Testis (tissue), 3 donors: ENCODE measurements around the gene CACNA1C. TPM values are rescaled to one million over a fixed set of nuclear protein-coding genes. Genes with fewer than 3 reads are reported as not detected.

Experiments
- DNase-seq: peaks from one replicate; pipeline ENCODE4 v3.0.0-alpha.2; 2019
- H3K27ac ChIP-seq, 2 donors: fragments of 200-600 bp; sonication (generic); one replicate each; pipeline ENCODE4 v1.5.1; 2019
- H3K27me3 ChIP-seq: fragments of 200-600 bp; sonication (generic); one replicate; pipeline ENCODE4 v1.5.1; 2019
- H3K36me3 ChIP-seq: fragments of 200-600 bp; sonication (generic); one replicate; pipeline ENCODE4 v1.5.1; 2017; ENCODE audit warnings: low read depth; ENCODE audit errors: missing control alignments
- H3K4me1 ChIP-seq: fragments of 200-600 bp; sonication (generic); one replicate; pipeline ENCODE4 v1.5.1; 2019
- H3K4me3 ChIP-seq, 2 donors: fragments of 200-600 bp; sonication (generic); one replicate each; pipeline ENCODE4 v1.5.1; 2017 to 2019
- H3K9me3 ChIP-seq: fragments of 200-600 bp; sonication (generic); one replicate; pipeline ENCODE4 v1.5.1; 2017
- CTCF ChIP-seq, 3 experiments: fragments of 450-650 bp in 2 of 3; fragments of 200-600 bp in 1 of 3; sonication (generic) in 1 of 3; IDR thresholded peaks; one replicate each; pipeline ENCODE4 v1.5.1; 2016 to 2019; ENCODE audit warnings: antibody characterized with exemption in 3 of 3, mild to moderate bottlenecking in 2 of 3, moderate library complexity in 1 of 3
- POLR2A ChIP-seq: fragments of 450-650 bp; IDR thresholded peaks from one replicate; pipeline ENCODE4 v1.6.1; 2017; ENCODE audit warnings: antibody characterized with exemption, mild to moderate bottlenecking, moderate library complexity
- WGBS, 2 donors: methylation state at CpG; one replicate each; pipeline ENCODE4 v1.1.5; 2018; 5-methylcytosine and 5-hydroxymethylcytosine counted together
- intact Hi-C: fragments of 100-400 bp; cut with DNase I; formaldehyde crosslinking; loops from one replicate; pipeline ENCODE4 v1.15.1; 2023; ENCODE audit warnings: low total_unique reads
- polyA plus RNA-seq: library from polyadenylated mRNA; stranded (reverse); fragments of 350-450 nt; fragmentation: Illumina TruSeq; extraction: RNeasy Lipid Tissue Mini Kit (QIAGEN cat#74804); gene quantifications from one replicate; pipeline ENCODE4 v1.2.3, GENCODE V29; 2014; ENCODE audit warnings: low read depth, low replicate concordance; ENCODE audit not compliant: insufficient read depth
- total RNA-seq, 2 donors: library from RNA; depleted of rRNA; stranded (reverse); fragments of >200 nt; gene quantifications; one replicate each; pipeline ENCODE4 v1.2.3, GENCODE V29; 2016

Gene CACNA1C
- total and polyA plus RNA-seq, 3 donors from 2014 or later: 20.3 to 36.8 (median 32.0) TPM

GRCh38 chr12:2242216-2242615 lies 189.4 kb downstream of the CACNA1C start:
- WGBS, 2 donors: 90 to 92% methylated on average over 5 of the region's 5 CpGs
- Histone ChIP-seq H3K4me1 (no peaks in the 10 kb centered on the region), H3K9me3 (no peaks in the 10 kb centered on the region), H3K27me3 (no peaks in the 10 kb centered on the region), H3K4me3 (no peak overlapping the region), H3K36me3 (no peaks in the 10 kb centered on the region), H3K27ac (no peak overlapping the region)
- no peak for DNase-seq
- TF ChIP-seq CTCF (IDR thresholded peaks at IDR 0.05): no peak
- TF ChIP-seq POLR2A: no peak
- intact Hi-C loops: no loop called here

DNA sequence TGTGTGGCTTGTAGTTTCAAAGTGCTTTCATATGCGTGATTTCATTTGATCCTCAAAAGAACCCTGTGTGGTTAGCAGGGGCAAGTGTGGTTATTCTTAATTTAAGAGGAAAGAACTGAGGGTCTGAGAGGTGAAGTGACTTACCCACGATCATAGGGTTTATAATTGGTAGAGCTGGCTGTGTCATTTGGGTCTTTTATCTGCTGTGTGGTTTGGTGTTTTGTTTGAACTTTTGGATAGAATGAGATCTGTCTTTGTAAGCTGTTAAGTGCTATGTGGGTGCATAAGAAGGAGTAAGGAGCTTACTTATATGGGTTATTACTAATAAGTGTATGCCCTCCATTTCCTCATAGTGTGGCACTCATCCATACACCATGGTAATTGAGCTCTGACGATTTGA lies 190.0 kb downstream of the CACNA1C start:
- DNase-seq: no peak
- H3K36me3 ChIP-seq: no peaks in the 10 kb centered on the region
- TF ChIP-seq CTCF (IDR thresholded peaks at IDR 0.05) (no peak), POLR2A (no peak)
- 95 to 97% methylated on average over 3 of the region's 3 CpGs for WGBS, 2 donors
- H3K4me3 ChIP-seq: no peak overlapping the region
- no peaks in the 10 kb centered on the region for H3K9me3 ChIP-seq
- intact Hi-C loops: no loop called here
- no peak overlapping the region for H3K27ac ChIP-seq
- H3K4me1 ChIP-seq: no peaks in the 10 kb centered on the region
- no peaks in the 10 kb centered on the region for H3K27me3 ChIP-seq

DNA sequence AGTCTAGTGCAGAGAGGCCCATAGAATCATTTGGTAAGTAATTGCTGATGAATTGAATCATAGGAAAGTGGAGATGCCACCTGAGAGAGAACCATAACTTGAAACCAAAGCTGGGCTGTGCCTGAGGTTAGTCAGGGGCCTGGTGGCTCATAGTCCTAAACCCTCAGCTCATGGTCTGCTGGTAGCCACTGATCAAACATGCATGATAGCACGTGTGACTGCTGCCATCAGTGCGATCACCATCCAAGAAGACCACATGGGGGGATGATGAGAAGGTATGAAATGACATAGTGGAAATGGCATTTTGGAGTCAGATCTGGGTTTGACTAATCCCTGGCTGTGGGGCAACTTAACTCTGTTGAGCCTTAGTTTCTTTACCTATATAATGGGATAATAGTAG lies 190.5 kb downstream of the CACNA1C start:
- Histone ChIP-seq H3K4me1 (no peaks in the 10 kb centered on the region), H3K27ac (no peak overlapping the region), H3K36me3 (no peaks in the 10 kb centered on the region), H3K27me3 (no peaks in the 10 kb centered on the region), H3K9me3 (no peaks in the 10 kb centered on the region), H3K4me3 (no peak overlapping the region)
- TF ChIP-seq CTCF (IDR thresholded peaks at IDR 0.05): no peak
- no peak for TF ChIP-seq POLR2A
- 90 to 91% methylated on average over 2 of the region's 2 CpGs for WGBS, 2 donors
- no peak for DNase-seq
- intact Hi-C loops: no loop called here

DNA sequence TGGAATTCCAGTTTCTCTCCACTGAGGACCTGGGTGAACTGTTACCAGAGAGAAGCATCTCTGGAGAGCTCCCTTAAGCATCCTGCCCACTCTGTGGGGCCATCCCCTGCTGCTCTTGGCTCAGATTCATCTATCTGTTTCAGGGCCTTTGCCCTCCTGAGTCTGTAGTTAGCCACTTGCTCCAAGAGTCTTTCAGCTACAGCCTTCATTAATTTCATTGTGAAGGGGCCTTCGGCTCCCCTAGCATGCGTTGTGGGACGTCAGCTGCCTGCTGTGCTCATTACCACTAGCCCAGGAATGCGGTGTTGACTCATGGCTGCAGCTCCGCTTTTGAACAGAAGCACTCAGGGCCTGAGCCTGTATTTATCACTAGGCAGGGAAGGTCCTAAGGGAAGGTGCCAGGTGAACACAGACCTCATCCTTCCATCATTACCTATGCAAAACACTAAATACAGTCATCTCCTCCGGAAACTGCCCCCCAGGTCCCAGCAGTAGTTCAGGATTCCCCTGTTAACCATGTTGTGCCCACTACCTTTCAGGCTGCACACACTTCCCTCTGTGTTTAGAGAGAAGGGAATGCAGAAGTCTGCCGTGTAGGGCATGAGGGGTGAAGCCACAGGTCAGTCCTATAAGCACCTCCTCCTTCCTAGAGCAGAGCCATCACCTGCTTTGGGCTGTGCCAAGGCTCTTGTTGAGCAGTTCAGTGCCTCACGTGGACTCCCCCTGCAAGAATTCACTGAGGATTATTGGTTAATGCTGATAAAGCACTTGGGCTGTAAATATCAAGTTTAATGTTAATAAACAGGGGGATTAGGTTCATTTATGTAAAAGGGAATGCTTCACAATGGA lies 191.4 kb downstream of the CACNA1C start:
- TF ChIP-seq POLR2A (no peak), CTCF (IDR thresholded peaks at IDR 0.05) (no peak)
- H3K27ac ChIP-seq: no peak overlapping the region
- H3K4me1 ChIP-seq: no peaks in the 10 kb centered on the region
- H3K9me3 ChIP-seq: no peaks in the 10 kb centered on the region
- DNase-seq: no peak
- no peak overlapping the region for H3K4me3 ChIP-seq
- intact Hi-C loops: no loop called here
- H3K36me3 ChIP-seq: no peaks in the 10 kb centered on the region
- WGBS, 2 donors: 77 to 89% methylated on average over 7 to 8 of the region's 8 CpGs
- H3K27me3 ChIP-seq: no peaks in the 10 kb centered on the region

DNA sequence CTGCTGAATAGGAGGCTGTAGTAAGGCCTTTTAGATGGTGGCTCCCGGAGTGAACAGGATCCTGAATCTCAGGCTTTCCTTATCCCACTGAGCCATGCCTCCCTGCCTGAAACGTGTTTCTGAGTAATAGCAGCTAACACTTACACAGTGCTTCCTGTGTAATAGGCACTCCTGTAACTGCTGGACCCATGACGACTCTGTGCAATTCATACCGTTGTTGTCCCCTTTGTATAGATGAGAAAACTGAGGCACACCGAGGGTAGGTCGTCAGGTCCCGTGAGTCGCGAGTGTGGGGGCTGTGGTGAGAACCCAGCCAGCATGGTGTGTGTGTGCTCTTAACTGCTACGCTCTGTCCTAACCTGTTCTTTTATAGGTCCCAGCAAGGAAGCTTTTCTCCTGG lies 193.6 kb downstream of the CACNA1C start:
- Histone ChIP-seq H3K27me3 (no peaks in the 10 kb centered on the region), H3K4me1 (no peaks in the 10 kb centered on the region), H3K4me3 (no peak overlapping the region), H3K9me3 (no peaks in the 10 kb centered on the region), H3K36me3 (no peaks in the 10 kb centered on the region), H3K27ac (no peak overlapping the region)
- no peak for DNase-seq
- 87 to 91% methylated on average over 10 of the region's 10 CpGs for WGBS, 2 donors
- intact Hi-C loops: no loop called here
- no peak for TF ChIP-seq CTCF (IDR thresholded peaks at IDR 0.05)
- TF ChIP-seq POLR2A: no peak
